Activated CD4-positive, alpha-beta memory T cell treated with anti-CD3 and anti-CD28 coated beads, Interleukin-2, amount 10 ng/mL, durations not matched to agents 7 days and 5 days (primary cell): Measurements from ENCODE around the gene ATP10A. TPM values are rescaled to one million over a fixed set of nuclear protein-coding genes. Genes with fewer than 3 reads are reported as not detected.

ENCODE experiments used
- CTCF ChIA-PET: fragments of 350-600 bp; sonication (Branson Sonifier 250); formaldehyde crosslinking; loops from one replicate; lab custom pipeline; 2021; ENCODE audit warnings: antibody characterized with exemption, inconsistent platforms; lab: Charles Lee
- POLR2A ChIA-PET: fragments of 350-600 bp; sonication (Branson Sonifier 250); formaldehyde crosslinking; loops from one replicate; lab custom pipeline; 2021; ENCODE audit warnings: antibody characterized with exemption; lab: Charles Lee
- DNase-seq: peaks from one replicate; pipeline ENCODE4 v3.0.0-alpha.2; 2020
- H3K27ac Mint-ChIP-seq: one replicate; pipeline ENCODE4 v1.8.0; 2021; ENCODE audit warnings: mild to moderate bottlenecking, mixed read lengths
- H3K27me3 Mint-ChIP-seq: one replicate; pipeline ENCODE4 v1.8.0; 2021; ENCODE audit warnings: mixed read lengths
- H3K36me3 Mint-ChIP-seq: one replicate; pipeline ENCODE4 v1.8.0; 2021; ENCODE audit warnings: low read depth, mixed read lengths
- H3K4me1 Mint-ChIP-seq: one replicate; pipeline ENCODE4 v1.8.0; 2021; ENCODE audit warnings: mixed read lengths
- H3K4me3 Mint-ChIP-seq: one replicate; pipeline ENCODE4 v1.8.0; 2021; ENCODE audit warnings: mild to moderate bottlenecking, mixed read lengths
- H3K9me3 Mint-ChIP-seq: one replicate; pipeline ENCODE4 v1.8.0; 2021; ENCODE audit warnings: mixed read lengths
- total RNA-seq, 2 experiments: library from RNA; stranded (reverse); gene quantifications; one replicate each; pipeline ENCODE4 v1.2.3, GENCODE V29; 2021

The ATP10A gene
- total RNA-seq, 2 experiments from 2014 or later = 35.8 to 36.5 TPM

- no peaks in the 10 kb centered on the region for H3K9me3 Mint-ChIP-seq
- DNase-seq = no peak
- H3K36me3 Mint-ChIP-seq = peaks cover under 1% of the 10 kb centered on the region
- CTCF ChIA-PET = interaction anchor here (2.5 kb wide), 1 partner anchor 193 kb away, joined by 10 read pairs; no protein-coding TSS in a partner anchor
- H3K4me1 Mint-ChIP-seq = peaks cover 10% of the 10 kb centered on the region
- POLR2A ChIA-PET = no interaction called here
- H3K4me3 Mint-ChIP-seq = no peak overlapping the region
- H3K27me3 Mint-ChIP-seq = no peaks in the 10 kb centered on the region
- H3K27ac Mint-ChIP-seq = no peak overlapping the region
Observed at GRCh38 chr15:25740383-25741255, 122.5 kb downstream of the ATP10A start.

GRCh38 chr15:25739687-25740121 is 123.4 kb downstream of the ATP10A start:
- Mint-ChIP-seq H3K4me3 (no peak overlapping the region), H3K27ac (no peak overlapping the region), H3K4me1 (peaks cover 10% of the 10 kb centered on the region), H3K36me3 (peaks cover 5% of the 10 kb centered on the region), H3K9me3 (no peaks in the 10 kb centered on the region), H3K27me3 (no peaks in the 10 kb centered on the region)
- ChIA-PET CTCF (interaction anchor here (2.5 kb wide), 1 partner anchor 194 kb away, joined by 10 read pairs; no protein-coding TSS in a partner anchor), POLR2A (no interaction called here)
- peak; percentile 31 for DNase-seq

DNA sequence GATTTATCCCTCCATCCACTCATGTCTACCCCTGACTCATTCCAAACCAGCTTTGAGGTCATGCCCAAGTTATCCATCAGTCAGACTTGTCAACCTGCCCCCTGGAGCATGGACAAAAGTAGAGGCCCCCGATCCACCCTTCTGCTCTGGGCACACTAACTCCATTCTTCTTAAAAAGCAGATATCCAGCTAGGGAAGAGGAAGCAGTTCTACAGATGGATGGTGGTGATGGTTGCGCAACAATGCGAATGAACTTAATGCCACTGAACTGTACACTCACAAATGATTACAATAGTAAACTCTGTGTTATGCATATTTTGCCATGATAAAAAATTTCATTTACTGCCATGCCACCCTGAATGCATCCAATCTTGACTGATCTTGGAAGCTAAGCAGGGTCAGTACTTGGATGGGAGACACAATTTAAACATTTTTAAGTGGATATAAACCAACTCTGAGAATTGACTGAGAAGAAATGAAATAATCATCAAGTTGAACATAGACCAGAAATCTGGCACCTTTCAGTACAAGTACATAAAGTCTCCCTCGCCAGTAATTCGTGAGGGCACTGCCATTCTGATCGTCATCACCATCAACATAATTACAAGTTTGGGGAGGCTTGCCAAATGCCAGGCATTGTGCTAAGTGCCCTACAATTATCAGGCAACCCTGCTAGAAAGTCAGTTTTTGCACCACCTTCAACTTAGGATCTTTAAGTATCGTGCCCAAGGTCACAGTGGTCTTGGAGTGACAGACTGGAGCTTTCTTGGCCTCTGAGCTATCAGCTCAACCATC is 124.8 kb downstream of the ATP10A start:
- no peaks in the 10 kb centered on the region for H3K27me3 Mint-ChIP-seq
- ChIA-PET POLR2A (no interaction called here), CTCF (interaction anchor here (2.5 kb wide), 1 partner anchor 195 kb away, joined by 10 read pairs; no protein-coding TSS in a partner anchor)
- no peaks in the 10 kb centered on the region for H3K9me3 Mint-ChIP-seq
- no peak for DNase-seq
- no peak overlapping the region for H3K27ac Mint-ChIP-seq
- peaks cover 7% of the 10 kb centered on the region for H3K36me3 Mint-ChIP-seq
- peaks cover 10% of the 10 kb centered on the region for H3K4me1 Mint-ChIP-seq
- no peak overlapping the region for H3K4me3 Mint-ChIP-seq

GRCh38 chr15:25737218-25737643 is 125.9 kb downstream of the ATP10A start:
- ChIA-PET CTCF (no interaction called here), POLR2A (no interaction called here)
- no peaks in the 10 kb centered on the region for H3K27me3 Mint-ChIP-seq
- H3K4me3 Mint-ChIP-seq = no peak overlapping the region
- H3K36me3 Mint-ChIP-seq = peaks cover 8% of the 10 kb centered on the region
- no peaks in the 10 kb centered on the region for H3K9me3 Mint-ChIP-seq
- peaks cover 10% of the 10 kb centered on the region for H3K4me1 Mint-ChIP-seq
- DNase-seq = no peak
- H3K27ac Mint-ChIP-seq = no peak overlapping the region

- CTCF ChIA-PET = no interaction called here
- no peaks in the 10 kb centered on the region for H3K27me3 Mint-ChIP-seq
- DNase-seq = no peak
- H3K9me3 Mint-ChIP-seq = no peaks in the 10 kb centered on the region
- POLR2A ChIA-PET = no interaction called here
- peaks cover 8% of the 10 kb centered on the region for H3K36me3 Mint-ChIP-seq
- H3K27ac Mint-ChIP-seq = no peak overlapping the region
- H3K4me1 Mint-ChIP-seq = peaks cover 10% of the 10 kb centered on the region
- H3K4me3 Mint-ChIP-seq = no peak overlapping the region
Observed at GRCh38 chr15:25736461-25736860, 126.7 kb downstream of the ATP10A start.

- Mint-ChIP-seq H3K27me3 (no peaks in the 10 kb centered on the region), H3K36me3 (peaks cover 8% of the 10 kb centered on the region), H3K4me3 (no peak overlapping the region), H3K4me1 (peaks cover 10% of the 10 kb centered on the region), H3K9me3 (no peaks in the 10 kb centered on the region), H3K27ac (no peak overlapping the region)
- POLR2A ChIA-PET = no interaction called here
- no peak for DNase-seq
- CTCF ChIA-PET = no interaction called here
Observed at GRCh38 chr15:25735550-25736384, 127.4 kb downstream of the ATP10A start.

- H3K27me3 Mint-ChIP-seq = no peaks in the 10 kb centered on the region
- peak; percentile 10 for DNase-seq
- H3K36me3 Mint-ChIP-seq = peaks cover 8% of the 10 kb centered on the region
- H3K4me3 Mint-ChIP-seq = no peak overlapping the region
- H3K4me1 Mint-ChIP-seq = peaks cover 5% of the 10 kb centered on the region
- POLR2A ChIA-PET = no interaction called here
- CTCF ChIA-PET = no interaction called here
- H3K27ac Mint-ChIP-seq = no peak overlapping the region
- no peaks in the 10 kb centered on the region for H3K9me3 Mint-ChIP-seq
Observed at GRCh38 chr15:25734680-25735355, 128.3 kb downstream of the ATP10A start.

- Mint-ChIP-seq H3K4me3 (no peak overlapping the region), H3K9me3 (no peaks in the 10 kb centered on the region), H3K27me3 (no peaks in the 10 kb centered on the region), H3K4me1 (no peaks in the 10 kb centered on the region), H3K27ac (no peak overlapping the region), H3K36me3 (peaks cover 8% of the 10 kb centered on the region)
- CTCF ChIA-PET = no interaction called here
- peak; percentile 12 for DNase-seq
- POLR2A ChIA-PET = no interaction called here
Observed at GRCh38 chr15:25733856-25734679, 129.1 kb downstream of the ATP10A start.

- peak; percentile 3 for DNase-seq
- H3K9me3 Mint-ChIP-seq = no peaks in the 10 kb centered on the region
- CTCF ChIA-PET = no interaction called here
- no peak overlapping the region for H3K4me3 Mint-ChIP-seq
- no peaks in the 10 kb centered on the region for H3K4me1 Mint-ChIP-seq
- no peaks in the 10 kb centered on the region for H3K27me3 Mint-ChIP-seq
- no peak overlapping the region for H3K27ac Mint-ChIP-seq
- H3K36me3 Mint-ChIP-seq = peaks cover 8% of the 10 kb centered on the region
- POLR2A ChIA-PET = no interaction called here
Observed at GRCh38 chr15:25733036-25733855, 129.9 kb downstream of the ATP10A start.

GRCh38 chr15:25732191-25732590 is 130.9 kb downstream of the ATP10A start:
- ChIA-PET CTCF (no interaction called here), POLR2A (no interaction called here)
- Mint-ChIP-seq H3K27ac (no peak overlapping the region), H3K9me3 (no peaks in the 10 kb centered on the region), H3K4me3 (no peak overlapping the region), H3K27me3 (no peaks in the 10 kb centered on the region), H3K36me3 (peaks cover 8% of the 10 kb centered on the region), H3K4me1 (no peaks in the 10 kb centered on the region)
- no peak for DNase-seq

DNA sequence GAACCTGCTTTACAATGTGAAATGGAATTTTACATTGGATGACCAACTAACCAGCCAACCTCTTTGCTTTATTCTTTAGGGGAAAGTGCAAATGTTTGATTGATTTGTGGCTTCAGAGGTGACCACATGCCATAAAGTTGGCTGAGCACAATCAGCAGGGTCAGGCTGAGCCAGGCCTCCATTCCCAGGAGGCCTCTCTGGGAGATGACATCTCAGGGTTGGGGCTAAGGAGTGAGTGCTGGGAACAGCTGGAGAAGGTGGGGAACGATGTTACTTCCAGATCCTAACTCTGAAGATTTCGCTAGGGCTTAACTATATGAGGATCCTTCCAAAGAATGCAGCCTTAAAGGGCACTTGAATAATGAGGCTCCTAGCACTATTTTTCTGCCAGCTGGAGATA is 131.7 kb downstream of the ATP10A start:
- Mint-ChIP-seq H3K9me3 (no peaks in the 10 kb centered on the region), H3K4me3 (no peak overlapping the region), H3K4me1 (no peaks in the 10 kb centered on the region), H3K27ac (no peak overlapping the region), H3K27me3 (no peaks in the 10 kb centered on the region), H3K36me3 (peaks cover 8% of the 10 kb centered on the region)
- CTCF ChIA-PET = no interaction called here
- DNase-seq = peak; percentile 8
- POLR2A ChIA-PET = no interaction called here
